ENCODE measurements around the gene HSP90AB1. TPM values are rescaled to one million over a fixed set of nuclear protein-coding genes. Genes with fewer than 3 reads are reported as not detected.

HSP90AB1 gene
- total and polyA plus RNA-seq, 9 of the 15 experiments (the other 6 are each of a cell fraction or from before 2014, with no cell fraction given): 1,780 to 3,358 (median 2,262) TPM

DNA sequence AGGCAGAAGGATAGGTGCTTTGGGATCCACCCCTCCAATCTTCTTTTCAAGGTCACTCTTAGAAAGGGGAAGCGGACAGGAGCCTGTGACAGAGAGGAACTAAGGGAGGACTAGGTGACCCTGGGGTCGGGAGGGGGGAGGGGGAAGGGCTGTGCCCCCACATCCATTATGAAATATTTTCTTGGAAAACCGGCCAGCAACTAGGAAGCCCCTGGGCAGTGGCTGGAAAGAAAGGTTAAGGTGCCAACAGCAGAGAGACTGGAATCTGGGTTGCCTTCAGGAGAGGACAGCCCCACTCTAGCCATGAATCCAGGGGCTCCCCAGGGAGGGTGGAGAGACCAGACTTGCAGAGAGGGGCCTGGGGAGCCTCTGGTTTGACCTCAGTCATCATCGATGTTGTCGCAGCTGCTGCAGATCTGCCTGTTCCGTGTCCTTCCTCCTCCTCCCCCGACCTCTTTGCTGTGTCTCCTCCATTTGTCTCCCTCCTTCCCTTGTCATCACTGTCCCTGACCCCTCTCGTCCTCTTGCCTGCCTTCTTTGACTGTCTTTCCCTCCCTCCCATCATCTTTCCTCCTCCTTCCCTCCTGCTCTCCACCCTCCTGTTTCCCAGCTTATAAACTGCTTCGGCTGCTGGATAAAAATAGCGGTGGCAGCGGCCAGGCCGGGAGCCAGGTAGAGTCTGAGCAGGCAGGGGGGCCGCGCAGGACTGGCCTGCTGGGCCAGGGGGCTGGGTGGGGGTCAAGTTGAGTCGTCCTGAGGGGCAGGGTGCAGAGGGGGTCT, 20.3 kb upstream of the HSP90AB1 start:
- peaks cover 47% of the 10 kb centered on the region for H3K36me3 ChIP-seq (ENCODE audit: control insufficient read depth, insufficient read depth, low read length)
- peaks cover 6% of the 10 kb centered on the region for H3K9me1 ChIP-seq (ENCODE audit: control insufficient read depth, insufficient read depth, low read length)
- peak overlapping the region; percentile 59 to 92 for H3K9ac ChIP-seq (ENCODE audit: insufficient read depth in 1 of 2, low read depth in 2 of 2, low read length in 2 of 2)
- 32% methylated on average over 14 of the region's 15 CpGs for WGBS (ENCODE audit: insufficient coverage, low coverage, missing lambda C conversion rate)
- H3K4me1 ChIP-seq (replicated peaks in 1 of 2; ENCODE audit: control insufficient read depth in 2 of 2, insufficient read depth in 2 of 2, low read length in 2 of 2): peaks cover 57 to 73% of the 10 kb centered on the region in 2 experiments
- H3K27ac ChIP-seq (ENCODE audit: extremely low read depth, low read depth, low read length): peak overlapping the region; percentile 75
- peak overlapping the region; percentile 79 for H3K4me2 ChIP-seq (ENCODE audit: insufficient read depth, low read length)
- peaks cover 56% of the 10 kb centered on the region for H3K79me2 ChIP-seq (ENCODE audit: control insufficient read depth, insufficient read depth, low read length)
- peak overlapping the region; percentile 26; the same call in 1 of the 2 replicates for H3K4me3 ChIP-seq
- POLR2A ChIA-PET: interaction anchor here (0.6 to 6.8 kb wide), 12 partner anchors 9 to 126 kb away, joined by 3 to 104 read pairs (median 4); partner anchors contain the start of genes HSP90AB1 and MYMX
- CTCF ChIA-PET (ENCODE audit: low intra/inter-chr PET ratio): interaction anchor here (0.5 kb wide), 1 partner anchor 52 kb away, joined by 3 read pairs; no protein-coding TSS in a partner anchor
- 0 out of 3 replicates have a peak, but pooled peaks have one; percentile 1 for ATAC-seq
- intact Hi-C loops (cut with micrococcal nuclease) (loop anchor here (1.0 to 10.0 kb wide), 3 partner anchors 20 to 592 kb away; partner anchors contain the start of gene MAD2L1BP), in situ Hi-C loops (cut with MboI) (no loop called here)
- peak; percentile 78 for FAIRE-seq
- no peaks in the 10 kb centered on the region for H3K27me3 ChIP-seq (ENCODE audit: control insufficient read depth in 2 of 2, insufficient read depth in 2 of 2, low read length in 2 of 2)
- no peaks in the 10 kb centered on the region for H3K9me3 ChIP-seq (replicated peaks; ENCODE audit: control insufficient read depth, insufficient read depth, low read depth, low read length)
- no TSS peak for BruUV-seq (replicated peaks)
- H2AFZ ChIP-seq (ENCODE audit: low read depth, low read length): no peak overlapping the region
- DNase-seq (ENCODE audit: extremely low read depth in 1 of 4, low spot score in 3 of 4): peak; percentile 45 to 74 (median 52)
- peaks cover 3% of the 10 kb centered on the region; the same call in 1 of the 2 replicates for H4K20me1 ChIP-seq (replicated peaks; ENCODE audit: control insufficient read depth, insufficient read depth, low read length)
- TF ChIP-seq ADNP (tag; IDR thresholded peaks at IDR 0.05) (no peak), XRCC4 (IDR thresholded peaks at IDR 0.05; ENCODE audit: extremely low read depth, insufficient read depth, insufficient read length) (no peak), ZNF143 (CRISPR knock-in tag; IDR thresholded peaks at IDR 0.05) (no peak), NCOA1 (IDR thresholded peaks at IDR 0.05; ENCODE audit: low read depth) (peak; percentile 61; the same call in 1 of the 2 replicates), ZNF778 (CRISPR knock-in tag; IDR thresholded peaks at IDR 0.05) (no peak), POLR3G (IDR thresholded peaks at IDR 0.05; ENCODE audit: extremely low read depth, insufficient read length, insufficient replicate concordance) (no peak), MEIS2 (IDR thresholded peaks at IDR 0.05; ENCODE audit: partially characterized antibody) (peak; percentile 52), FOXA3 (CRISPR knock-in tag; conservative IDR thresholded peaks at IDR 0.05 in 1 of 2, IDR thresholded peaks at IDR 0.05 in 1 of 2) (peak; percentile 34 to 65; a peak in 2 of 4 replicates)
- TF ChIP-seq, protein P1, sequence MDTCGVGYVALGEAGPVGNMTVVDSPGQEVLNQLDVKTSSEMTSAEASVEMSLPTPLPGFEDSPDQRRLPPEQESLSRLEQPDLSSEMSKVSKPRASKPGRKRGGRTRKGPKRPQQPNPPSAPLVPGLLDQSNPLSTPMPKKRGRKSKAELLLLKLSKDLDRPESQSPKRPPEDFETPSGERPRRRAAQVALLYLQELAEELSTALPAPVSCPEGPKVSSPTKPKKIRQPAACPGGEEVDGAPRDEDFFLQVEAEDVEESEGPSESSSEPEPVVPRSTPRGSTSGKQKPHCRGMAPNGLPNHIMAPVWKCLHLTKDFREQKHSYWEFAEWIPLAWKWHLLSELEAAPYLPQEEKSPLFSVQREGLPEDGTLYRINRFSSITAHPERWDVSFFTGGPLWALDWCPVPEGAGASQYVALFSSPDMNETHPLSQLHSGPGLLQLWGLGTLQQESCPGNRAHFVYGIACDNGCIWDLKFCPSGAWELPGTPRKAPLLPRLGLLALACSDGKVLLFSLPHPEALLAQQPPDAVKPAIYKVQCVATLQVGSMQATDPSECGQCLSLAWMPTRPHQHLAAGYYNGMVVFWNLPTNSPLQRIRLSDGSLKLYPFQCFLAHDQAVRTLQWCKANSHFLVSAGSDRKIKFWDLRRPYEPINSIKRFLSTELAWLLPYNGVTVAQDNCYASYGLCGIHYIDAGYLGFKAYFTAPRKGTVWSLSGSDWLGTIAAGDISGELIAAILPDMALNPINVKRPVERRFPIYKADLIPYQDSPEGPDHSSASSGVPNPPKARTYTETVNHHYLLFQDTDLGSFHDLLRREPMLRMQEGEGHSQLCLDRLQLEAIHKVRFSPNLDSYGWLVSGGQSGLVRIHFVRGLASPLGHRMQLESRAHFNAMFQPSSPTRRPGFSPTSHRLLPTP (IDR thresholded peaks at IDR 0.05; ENCODE audit: borderline replicate concordance, extremely low read depth, insufficient read length): no peak
- TF ChIP-seq, protein P2, sequence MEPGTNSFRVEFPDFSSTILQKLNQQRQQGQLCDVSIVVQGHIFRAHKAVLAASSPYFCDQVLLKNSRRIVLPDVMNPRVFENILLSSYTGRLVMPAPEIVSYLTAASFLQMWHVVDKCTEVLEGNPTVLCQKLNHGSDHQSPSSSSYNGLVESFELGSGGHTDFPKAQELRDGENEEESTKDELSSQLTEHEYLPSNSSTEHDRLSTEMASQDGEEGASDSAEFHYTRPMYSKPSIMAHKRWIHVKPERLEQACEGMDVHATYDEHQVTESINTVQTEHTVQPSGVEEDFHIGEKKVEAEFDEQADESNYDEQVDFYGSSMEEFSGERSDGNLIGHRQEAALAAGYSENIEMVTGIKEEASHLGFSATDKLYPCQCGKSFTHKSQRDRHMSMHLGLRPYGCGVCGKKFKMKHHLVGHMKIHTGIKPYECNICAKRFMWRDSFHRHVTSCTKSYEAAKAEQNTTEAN (CRISPR knock-in tag; IDR thresholded peaks at IDR 0.05): no peak
- TF ChIP-seq, protein P3, sequence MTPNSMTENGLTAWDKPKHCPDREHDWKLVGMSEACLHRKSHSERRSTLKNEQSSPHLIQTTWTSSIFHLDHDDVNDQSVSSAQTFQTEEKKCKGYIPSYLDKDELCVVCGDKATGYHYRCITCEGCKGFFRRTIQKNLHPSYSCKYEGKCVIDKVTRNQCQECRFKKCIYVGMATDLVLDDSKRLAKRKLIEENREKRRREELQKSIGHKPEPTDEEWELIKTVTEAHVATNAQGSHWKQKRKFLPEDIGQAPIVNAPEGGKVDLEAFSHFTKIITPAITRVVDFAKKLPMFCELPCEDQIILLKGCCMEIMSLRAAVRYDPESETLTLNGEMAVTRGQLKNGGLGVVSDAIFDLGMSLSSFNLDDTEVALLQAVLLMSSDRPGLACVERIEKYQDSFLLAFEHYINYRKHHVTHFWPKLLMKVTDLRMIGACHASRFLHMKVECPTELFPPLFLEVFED (CRISPR knock-in tag; conservative IDR thresholded peaks at IDR 0.05): peak; percentile 79; the same call in 1 of the 2 replicates

Data from K562 (cell line).